Measurements from ENCODE around the gene PLCG1.

DNA sequence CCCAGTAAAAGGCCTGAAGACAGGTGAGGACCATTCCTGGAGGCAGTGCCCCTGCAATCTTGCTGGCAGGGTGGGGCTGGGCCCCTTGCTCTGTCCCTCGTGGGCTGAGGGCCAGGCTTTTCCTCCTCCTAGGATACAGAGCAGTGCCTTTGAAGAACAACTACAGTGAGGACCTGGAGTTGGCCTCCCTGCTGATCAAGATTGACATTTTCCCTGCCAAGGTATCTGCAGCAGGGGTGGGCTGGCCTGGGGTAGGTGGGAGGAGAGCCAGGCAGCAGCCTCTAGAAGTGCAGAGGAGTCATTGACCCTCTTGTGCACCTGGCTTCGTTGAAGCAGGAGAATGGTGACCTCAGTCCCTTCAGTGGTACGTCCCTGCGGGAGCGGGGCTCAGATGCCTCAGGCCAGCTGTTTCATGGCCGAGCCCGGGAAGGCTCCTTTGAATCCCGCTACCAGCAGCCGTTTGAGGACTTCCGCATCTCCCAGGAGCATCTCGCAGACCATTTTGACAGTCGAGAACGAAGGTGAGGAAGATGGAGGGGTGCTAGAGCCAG lies 36.5 kb downstream of the PLCG1 start:
- TF ChIP-seq, protein P1, sequence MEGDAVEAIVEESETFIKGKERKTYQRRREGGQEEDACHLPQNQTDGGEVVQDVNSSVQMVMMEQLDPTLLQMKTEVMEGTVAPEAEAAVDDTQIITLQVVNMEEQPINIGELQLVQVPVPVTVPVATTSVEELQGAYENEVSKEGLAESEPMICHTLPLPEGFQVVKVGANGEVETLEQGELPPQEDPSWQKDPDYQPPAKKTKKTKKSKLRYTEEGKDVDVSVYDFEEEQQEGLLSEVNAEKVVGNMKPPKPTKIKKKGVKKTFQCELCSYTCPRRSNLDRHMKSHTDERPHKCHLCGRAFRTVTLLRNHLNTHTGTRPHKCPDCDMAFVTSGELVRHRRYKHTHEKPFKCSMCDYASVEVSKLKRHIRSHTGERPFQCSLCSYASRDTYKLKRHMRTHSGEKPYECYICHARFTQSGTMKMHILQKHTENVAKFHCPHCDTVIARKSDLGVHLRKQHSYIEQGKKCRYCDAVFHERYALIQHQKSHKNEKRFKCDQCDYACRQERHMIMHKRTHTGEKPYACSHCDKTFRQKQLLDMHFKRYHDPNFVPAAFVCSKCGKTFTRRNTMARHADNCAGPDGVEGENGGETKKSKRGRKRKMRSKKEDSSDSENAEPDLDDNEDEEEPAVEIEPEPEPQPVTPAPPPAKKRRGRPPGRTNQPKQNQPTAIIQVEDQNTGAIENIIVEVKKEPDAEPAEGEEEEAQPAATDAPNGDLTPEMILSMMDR (IDR thresholded peaks at IDR 0.05), result no peak
- TF ChIP-seq POLR2A (IDR thresholded peaks at IDR 0.05), result no peak
